Measurements from ENCODE around the gene ITPKB.

The ITPKB gene

DNA sequence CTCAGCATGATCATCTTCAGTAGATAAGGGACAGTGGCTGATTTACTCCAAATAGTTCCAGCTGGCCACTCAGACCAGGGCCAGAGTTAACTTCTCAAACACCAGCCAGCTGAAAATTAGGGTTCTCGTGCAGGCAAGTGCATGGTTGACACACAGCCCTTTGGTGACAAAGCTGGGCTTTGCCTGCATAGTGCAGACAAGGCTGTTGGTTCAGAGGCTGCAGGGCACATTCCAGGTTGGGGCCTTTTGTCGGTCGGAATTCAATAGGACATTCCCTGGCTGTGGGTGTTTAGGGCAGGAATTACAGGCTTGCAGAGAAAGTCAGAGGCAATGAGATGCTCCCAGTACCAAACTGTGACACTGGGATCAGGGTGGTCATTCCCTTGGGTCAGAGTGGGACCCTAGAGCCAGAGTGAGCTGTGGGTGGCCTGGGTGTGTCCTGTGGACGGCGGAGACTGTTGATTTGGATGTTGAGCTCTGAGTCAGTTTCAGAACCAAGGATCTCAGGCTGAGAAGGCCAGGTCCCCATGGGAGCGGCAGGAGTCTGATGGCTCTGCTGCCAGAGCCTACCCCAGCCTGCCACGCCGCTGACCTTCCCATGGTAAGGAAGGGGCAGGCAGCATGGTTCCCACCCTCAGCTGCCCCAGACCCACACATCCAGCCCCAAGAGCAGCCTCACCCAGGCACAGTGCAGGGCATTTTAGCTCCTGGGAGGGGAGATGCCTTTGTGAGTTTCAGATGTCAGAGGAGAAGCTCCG lies 134.3 kb downstream of the ITPKB start:
- H3K27ac ChIP-seq (replicated peaks) = no peak overlapping the region
- DNase-seq (ENCODE audit: low read depth in 1 of 2, low spot score in 1 of 2) = no peak
- H3K27me3 ChIP-seq (ENCODE audit: insufficient read depth, poor library complexity, severe bottlenecking) = no peaks in the 10 kb centered on the region
- TF ChIP-seq, protein P1, sequence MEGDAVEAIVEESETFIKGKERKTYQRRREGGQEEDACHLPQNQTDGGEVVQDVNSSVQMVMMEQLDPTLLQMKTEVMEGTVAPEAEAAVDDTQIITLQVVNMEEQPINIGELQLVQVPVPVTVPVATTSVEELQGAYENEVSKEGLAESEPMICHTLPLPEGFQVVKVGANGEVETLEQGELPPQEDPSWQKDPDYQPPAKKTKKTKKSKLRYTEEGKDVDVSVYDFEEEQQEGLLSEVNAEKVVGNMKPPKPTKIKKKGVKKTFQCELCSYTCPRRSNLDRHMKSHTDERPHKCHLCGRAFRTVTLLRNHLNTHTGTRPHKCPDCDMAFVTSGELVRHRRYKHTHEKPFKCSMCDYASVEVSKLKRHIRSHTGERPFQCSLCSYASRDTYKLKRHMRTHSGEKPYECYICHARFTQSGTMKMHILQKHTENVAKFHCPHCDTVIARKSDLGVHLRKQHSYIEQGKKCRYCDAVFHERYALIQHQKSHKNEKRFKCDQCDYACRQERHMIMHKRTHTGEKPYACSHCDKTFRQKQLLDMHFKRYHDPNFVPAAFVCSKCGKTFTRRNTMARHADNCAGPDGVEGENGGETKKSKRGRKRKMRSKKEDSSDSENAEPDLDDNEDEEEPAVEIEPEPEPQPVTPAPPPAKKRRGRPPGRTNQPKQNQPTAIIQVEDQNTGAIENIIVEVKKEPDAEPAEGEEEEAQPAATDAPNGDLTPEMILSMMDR (IDR thresholded peaks at IDR 0.05; ENCODE audit: insufficient read depth, low read length) = no peak
- TF ChIP-seq POLR2AphosphoS5 (IDR thresholded peaks at IDR 0.05; ENCODE audit: low read depth) = no peak
- TF ChIP-seq SPI1 (IDR thresholded peaks at IDR 0.05; ENCODE audit: borderline replicate concordance, low read depth) = no peak
- no peak for TF ChIP-seq REST (IDR thresholded peaks at IDR 0.05; ENCODE audit: insufficient replicate concordance, low read depth)
- TF ChIP-seq GABPA (IDR thresholded peaks at IDR 0.05; ENCODE audit: low read depth) = no peak
- no peak overlapping the region for H3K4me3 ChIP-seq (replicated peaks; ENCODE audit: insufficient read depth, low read length)

GRCh38 chr1:226603858-226604559 lies 135.1 kb downstream of the ITPKB start:
- no peak overlapping the region for H3K27ac ChIP-seq (replicated peaks)
- DNase-seq (ENCODE audit: low read depth in 1 of 2, low spot score in 1 of 2) = no peak
- H3K4me3 ChIP-seq (replicated peaks; ENCODE audit: insufficient read depth, low read length) = no peak overlapping the region
- no peaks in the 10 kb centered on the region for H3K27me3 ChIP-seq (ENCODE audit: insufficient read depth, poor library complexity, severe bottlenecking)
- TF ChIP-seq SPI1 (IDR thresholded peaks at IDR 0.05; ENCODE audit: borderline replicate concordance, low read depth) (no peak), GABPA (IDR thresholded peaks at IDR 0.05; ENCODE audit: low read depth) (no peak), REST (IDR thresholded peaks at IDR 0.05; ENCODE audit: insufficient replicate concordance, low read depth) (no peak), POLR2AphosphoS5 (IDR thresholded peaks at IDR 0.05; ENCODE audit: low read depth) (no peak)
- TF ChIP-seq, protein P1 (IDR thresholded peaks at IDR 0.05; ENCODE audit: insufficient read depth, low read length) = no peak

DNA sequence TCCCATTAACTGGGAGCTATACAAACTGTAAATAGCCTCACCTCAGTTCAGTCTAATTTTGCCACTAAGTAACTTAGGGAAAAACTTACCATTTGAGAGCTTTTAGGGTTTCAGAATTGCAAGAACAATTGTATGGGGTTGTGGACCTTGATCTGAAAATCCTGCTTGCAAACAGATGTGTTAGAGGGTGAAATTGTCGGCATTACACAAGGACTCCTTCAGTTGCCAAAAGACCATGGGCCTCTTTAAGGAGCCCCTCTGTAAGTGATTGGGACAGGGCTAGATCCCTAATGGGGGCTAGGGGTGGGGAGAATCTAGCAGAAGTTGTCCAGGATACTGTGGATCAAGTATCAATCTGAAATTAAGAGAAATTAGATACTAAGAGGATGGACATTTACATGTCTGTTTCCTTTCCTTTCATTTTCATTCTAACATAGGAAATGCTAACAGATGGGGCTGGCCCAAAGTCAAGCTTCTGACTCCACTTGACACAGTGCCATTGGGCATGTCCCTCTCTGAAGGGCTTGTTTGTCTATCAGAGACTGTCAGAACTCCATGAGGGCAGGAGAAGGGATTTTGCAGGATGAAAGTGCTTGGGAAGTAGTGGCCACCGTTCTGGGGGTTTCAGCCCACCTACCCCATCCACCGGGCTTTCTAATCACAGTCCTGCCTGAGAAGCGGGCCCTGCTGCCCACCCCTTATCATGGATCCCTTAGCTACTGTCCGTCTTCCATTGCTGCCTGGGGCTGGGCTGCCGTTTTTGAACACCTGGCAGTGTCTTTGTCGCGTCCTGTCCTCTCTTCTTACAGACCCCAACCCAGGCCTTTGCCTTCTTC lies 135.8 kb downstream of the ITPKB start:
- DNase-seq (ENCODE audit: low read depth in 1 of 2, low spot score in 1 of 2) = no peak
- H3K27me3 ChIP-seq (ENCODE audit: insufficient read depth, poor library complexity, severe bottlenecking) = peaks cover 5% of the 10 kb centered on the region
- TF ChIP-seq, protein P1 (IDR thresholded peaks at IDR 0.05; ENCODE audit: insufficient read depth, low read length) = no peak
- TF ChIP-seq SPI1 (IDR thresholded peaks at IDR 0.05; ENCODE audit: borderline replicate concordance, low read depth) = no peak
- no peak for TF ChIP-seq REST (IDR thresholded peaks at IDR 0.05; ENCODE audit: insufficient replicate concordance, low read depth)
- no peak for TF ChIP-seq GABPA (IDR thresholded peaks at IDR 0.05; ENCODE audit: low read depth)
- TF ChIP-seq POLR2AphosphoS5 (IDR thresholded peaks at IDR 0.05; ENCODE audit: low read depth) = no peak
- H3K27ac ChIP-seq (replicated peaks) = no peak overlapping the region
- H3K4me3 ChIP-seq (replicated peaks; ENCODE audit: insufficient read depth, low read length) = no peak overlapping the region
